Endothelial cell of umbilical vein (primary cell): ENCODE results near the gene PTGES. TPM values are rescaled to one million over a fixed set of nuclear protein-coding genes. Genes with fewer than 3 reads are reported as not detected.

Source experiments
- BruUV-seq: library from RNA; stranded (reverse); fragments of 400-500 nt; replicated peaks from 2 replicates; lab custom pipeline; 2021; lab: Mats Ljungman, UMichigan
- CTCF ChIA-PET: fragments of 300-600, 350-600 bp; sonication (Branson Sonifier 250); formaldehyde crosslinking; loops from one replicate; lab custom pipeline; 2021; ENCODE audit warnings: antibody characterized with exemption, inconsistent platforms; lab: Charles Lee
- POLR2A ChIA-PET: fragments of 300-600, 350-600 bp; sonication (Branson Sonifier 250); formaldehyde crosslinking; loops from one replicate; lab custom pipeline; 2021; ENCODE audit warnings: antibody characterized with exemption, inconsistent platforms; lab: Charles Lee
- DNase-seq: peaks from one replicate; pipeline ENCODE4 v3.0.0-alpha.2; 2011; ENCODE audit warnings: low read depth, low spot score
- FAIRE-seq: peaks from 2 replicates; lab custom pipeline; 2011; peaks lifted over from hg19 to GRCh38; lab: Jason Lieb, UNC
- H2AFZ ChIP-seq: 2 replicates; pipeline ENCODE4 v1.6.0; 2012; ENCODE audit warnings: low read depth, low read length, control low read depth, inconsistent platforms
- H3K27ac ChIP-seq: 2 replicates; pipeline ENCODE4 v1.5.1; 2011; ENCODE audit warnings: low read depth, mild to moderate bottlenecking, control low read depth, low read length, moderate library complexity; ENCODE audit not compliant: insufficient read depth
- H3K27me3 ChIP-seq, 2 experiments: 2 replicates each; pipeline versions ENCODE4 v1.6.0 to v1.6.1; 2011; ENCODE audit warnings: low read length in 2 of 2, mixed read lengths in 1 of 2; ENCODE audit not compliant: control insufficient read depth in 2 of 2, insufficient read depth in 2 of 2
- H3K36me3 ChIP-seq, 2 experiments: 2 replicates in 1 of 2; 3 replicates in 1 of 2; pipeline ENCODE4 v1.5.1; 2011; ENCODE audit warnings: low read length in 2 of 2, mild to moderate bottlenecking in 1 of 2, moderate library complexity in 1 of 2; ENCODE audit not compliant: control insufficient read depth in 2 of 2, insufficient read depth in 2 of 2; ENCODE audit errors: extremely low read depth in 1 of 2
- H3K4me1 ChIP-seq: 3 replicates; pipeline ENCODE4 v1.5.1; 2011; ENCODE audit warnings: mild to moderate bottlenecking, low read length; ENCODE audit not compliant: control insufficient read depth, insufficient read depth; ENCODE audit errors: extremely low read depth
- H3K4me2 ChIP-seq: 2 replicates; pipeline ENCODE4 v1.6.1; 2011; ENCODE audit warnings: low read length, control low read depth, mixed read lengths; ENCODE audit not compliant: insufficient read depth
- H3K4me3 ChIP-seq, 3 experiments: fragments of 200-600 bp in 1 of 3; sonication (generic), shearing (Covaris generic) in 1 of 3; replicated peaks in 1 of 3; 2 replicates each; pipeline ENCODE4 v1.5.1; 2011 to 2016; ENCODE audit warnings: control low read depth in 3 of 3, low read length in 3 of 3, mild to moderate bottlenecking in 2 of 3, inconsistent platforms in 1 of 3, low read depth in 1 of 3, moderate library complexity in 1 of 3; ENCODE audit not compliant: insufficient read depth in 1 of 3
- H3K79me2 ChIP-seq: 2 replicates; pipeline ENCODE4 v1.6.0; 2012; ENCODE audit warnings: low read length, inconsistent platforms; ENCODE audit not compliant: control insufficient read depth, insufficient read depth
- H3K9ac ChIP-seq: replicated peaks from 2 replicates; pipeline ENCODE3; 2011; ENCODE audit warnings: low read length, control low read depth; ENCODE audit not compliant: insufficient read depth; ENCODE audit errors: extremely low read depth
- H3K9me1 ChIP-seq: replicated peaks from 3 replicates; pipeline ENCODE4 v1.6.0; 2011; ENCODE audit warnings: mild to moderate bottlenecking, low read length; ENCODE audit not compliant: control insufficient read depth, insufficient read depth; ENCODE audit errors: extremely low read depth
- H3K9me3 ChIP-seq: replicated peaks from 2 replicates; pipeline ENCODE4 v1.5.1; 2012; ENCODE audit warnings: low read length, inconsistent platforms; ENCODE audit not compliant: control insufficient read depth, insufficient read depth
- H4K20me1 ChIP-seq: replicated peaks from 2 replicates; pipeline ENCODE3; 2011; ENCODE audit warnings: mild to moderate bottlenecking, low read length; ENCODE audit not compliant: control insufficient read depth, insufficient read depth; ENCODE audit errors: extremely low read depth
- CTCF ChIP-seq, 2 donors: IDR thresholded peaks; 1 replicate in 1 of 2; 2 replicates in 1 of 2; pipeline ENCODE4 v1.5.1; 2011; ENCODE audit warnings: low read length in 2 of 2, mild to moderate bottlenecking in 2 of 2, moderate library complexity in 2 of 2, control low read depth in 1 of 2, inconsistent platforms in 1 of 2, low read depth in 1 of 2; ENCODE audit not compliant: insufficient read depth in 1 of 2; ENCODE audit errors: extremely low read depth in 1 of 2
- EZH2 ChIP-seq: IDR thresholded peaks from 2 replicates; pipeline ENCODE4 v1.6.1; 2012; ENCODE audit warnings: borderline replicate concordance, low read depth, mild to moderate bottlenecking, moderate library complexity, low read length, inconsistent platforms; ENCODE audit not compliant: severe bottlenecking
- FOS ChIP-seq: IDR thresholded peaks from 2 replicates; pipeline ENCODE4 v1.6.1; 2011; ENCODE audit warnings: mild to moderate bottlenecking, low read length, moderate library complexity, borderline replicate concordance; ENCODE audit not compliant: insufficient read depth
- GATA2 ChIP-seq: IDR thresholded peaks from 2 replicates; pipeline ENCODE4 v1.7.0; 2011; ENCODE audit warnings: low read depth, mild to moderate bottlenecking, moderate library complexity, mixed read lengths, low read length; ENCODE audit not compliant: insufficient read length, insufficient read depth
- JUN ChIP-seq: IDR thresholded peaks from 2 replicates; pipeline ENCODE4 v1.6.1; 2011; ENCODE audit warnings: borderline replicate concordance, low read depth; ENCODE audit not compliant: insufficient read length, insufficient read depth
- MAX ChIP-seq: IDR thresholded peaks from 2 replicates; pipeline ENCODE4 v1.6.1; 2011; ENCODE audit not compliant: insufficient read depth, insufficient read length
- MYC ChIP-seq: IDR thresholded peaks from one replicate; pipeline ENCODE4 v1.6.1; 2011; ENCODE audit warnings: mild to moderate bottlenecking, low read depth, low read length
- POLR2A ChIP-seq: IDR thresholded peaks from 2 replicates; pipeline ENCODE4 v1.6.1; 2012; ENCODE audit warnings: low read depth, mild to moderate bottlenecking, control low read depth, low read length
- POLR2AphosphoS5 ChIP-seq: IDR thresholded peaks from 2 replicates; pipeline ENCODE4 v1.6.1; 2012; ENCODE audit warnings: low read depth, mild to moderate bottlenecking, control low read depth, low read length, moderate library complexity; ENCODE audit not compliant: insufficient read depth
- dilution Hi-C: fragments of 300-500 bp; cut with MboI; formaldehyde crosslinking; loops from one replicate; pipeline ENCODE4 v1.15.0; 2019; ENCODE audit warnings: low sequenced_read_pairs; ENCODE audit not compliant: extremely low pct_ligation_motif_present
- intact Hi-C: fragments of 100-400 bp; cut with micrococcal nuclease; formaldehyde crosslinking; loops from one replicate; pipeline ENCODE4 v1.10.0; 2022
- polyA plus RNA-seq, 4 experiments: library from polyadenylated mRNA; depleted of rRNA in 3 of 4; stranded (reverse) in 3 of 4; unstranded in 1 of 4; fragments of >200 nt; gene quantifications; 2 replicates each; pipeline versions ENCODE4 v1.2.1 to v1.2.3, GENCODE V29; 2011 to 2012; ENCODE audit warnings: missing spikeins in 1 of 4
- total RNA-seq: library from RNA; stranded (reverse); gene quantifications from 2 replicates; pipeline ENCODE4 v1.2.3, GENCODE V29; 2021

The PTGES gene
- total and polyA plus RNA-seq, 2 donors (not counting 3 experiments of a cell fraction or from before 2014, with no cell fraction given), result not detected

GRCh38 chr9:129695870-129696269, 57.0 kb downstream of the PTGES start:
- TF ChIP-seq GATA2 (no peak), POLR2A (no peak), FOS (no peak)
- no peaks in the 10 kb centered on the region for H4K20me1 ChIP-seq
- no peak overlapping the region for H3K9ac ChIP-seq
- no peaks in the 10 kb centered on the region for H3K79me2 ChIP-seq
- CTCF ChIA-PET, result interaction anchor here (2.1 kb wide), 1 partner anchor 42 kb away, joined by 4 read pairs; no protein-coding TSS in a partner anchor
- BruUV-seq, result no TSS peak
- H3K27ac ChIP-seq, result no peak overlapping the region
- H3K4me1 ChIP-seq, result peaks cover 5% of the 10 kb centered on the region
- H3K36me3 ChIP-seq, result no peaks in the 10 kb centered on the region
- H3K9me3 ChIP-seq, result no peaks in the 10 kb centered on the region
- FAIRE-seq (no peak), DNase-seq (no peak)
- intact Hi-C loops (loop anchor here (5.0 kb wide), 1 partner anchor 44 kb away; no protein-coding TSS in a partner anchor), dilution Hi-C loops (no loop called here)
- H2AFZ ChIP-seq, result no peak overlapping the region
- no peak overlapping the region for H3K4me2 ChIP-seq
- peaks cover 8 to 14% of the 10 kb centered on the region in 2 experiments for H3K27me3 ChIP-seq
- POLR2A ChIA-PET, result no interaction called here
- no peak overlapping the region for H3K4me3 ChIP-seq
- no peaks in the 10 kb centered on the region for H3K9me1 ChIP-seq

GRCh38 chr9:129694243-129694646, 58.6 kb downstream of the PTGES start:
- Histone ChIP-seq H3K9me1 (no peaks in the 10 kb centered on the region), H3K9ac (no peak overlapping the region), H3K4me2 (no peak overlapping the region), H3K4me3 (no peak overlapping the region), H3K36me3 (no peaks in the 10 kb centered on the region), H3K79me2 (no peaks in the 10 kb centered on the region), H3K27me3 (peaks cover 8 to 13% of the 10 kb centered on the region in 2 experiments), H2AFZ (no peak overlapping the region), H3K27ac (no peak overlapping the region), H4K20me1 (no peaks in the 10 kb centered on the region), H3K4me1 (peaks cover 5% of the 10 kb centered on the region), H3K9me3 (no peaks in the 10 kb centered on the region)
- BruUV-seq, result no TSS peak
- dilution Hi-C loops (no loop called here), intact Hi-C loops (no loop called here)
- CTCF ChIA-PET, result no interaction called here
- POLR2A ChIA-PET, result no interaction called here
- TF ChIP-seq MYC, result no peak
- no peak for TF ChIP-seq POLR2A
- no peak for TF ChIP-seq MAX
- TF ChIP-seq FOS, result no peak
- no peak for TF ChIP-seq JUN
- no peak for TF ChIP-seq POLR2AphosphoS5
- no peak for TF ChIP-seq CTCF (IDR thresholded peaks at IDR 0.05; ENCODE audit: extremely low read depth in 1 of 2, insufficient read depth in 1 of 2, low read depth in 1 of 2, low read length in 2 of 2)
- no peak for TF ChIP-seq GATA2
- TF ChIP-seq EZH2, result no peak
- FAIRE-seq, result no peak
- no peak for DNase-seq
